Activated B cell treated with CpG ODN at 0.5 μM for 24 hours (primary cell): ENCODE results near the gene CAMK4. TPM values are rescaled to one million over a fixed set of nuclear protein-coding genes. Genes with fewer than 3 reads are reported as not detected.
A peak's percentile ranks its signal among the peaks of the same experiment; 100 is the strongest.

ENCODE experiments used
- ATAC-seq: fragments of 200-7000 bp; cut with Tn5 transposase; one replicate; pipeline ENCODE4 v1.10.0; 2021; ENCODE audit warnings: low read depth, mild to moderate bottlenecking, moderate library complexity
- CTCF ChIA-PET: fragments of 350-600 bp; sonication (Branson Sonifier 250); formaldehyde crosslinking; loops from one replicate; lab custom pipeline; 2021; ENCODE audit warnings: antibody characterized with exemption; lab: Charles Lee
- POLR2A ChIA-PET: fragments of 350-600 bp; sonication (Branson Sonifier 250); formaldehyde crosslinking; loops from one replicate; lab custom pipeline; 2021; ENCODE audit warnings: antibody characterized with exemption; lab: Charles Lee
- DNase-seq: peaks from one replicate; pipeline ENCODE4 v3.0.0; 2022
- H3K27ac Mint-ChIP-seq: one replicate; pipeline ENCODE4 v1.8.0; 2020; ENCODE audit warnings: mixed read lengths
- H3K27me3 Mint-ChIP-seq: one replicate; pipeline ENCODE4 v1.8.0; 2021; ENCODE audit warnings: mixed read lengths
- H3K36me3 Mint-ChIP-seq: one replicate; pipeline ENCODE4 v1.8.0; 2021; ENCODE audit warnings: low read depth, mixed read lengths
- H3K4me1 Mint-ChIP-seq: one replicate; pipeline ENCODE4 v1.8.0; 2021; ENCODE audit warnings: mixed read lengths
- H3K4me3 Mint-ChIP-seq: one replicate; pipeline ENCODE4 v1.8.0; 2020; ENCODE audit warnings: mild to moderate bottlenecking, mixed read lengths
- H3K9me3 Mint-ChIP-seq: one replicate; pipeline ENCODE4 v1.8.0; 2020; ENCODE audit warnings: mixed read lengths
- CTCF ChIP-seq: fragments of 200-600 bp; IDR thresholded peaks from one replicate; pipeline ENCODE4 v1.8.0; 2022; ENCODE audit warnings: antibody characterized with exemption, mild to moderate bottlenecking
- intact Hi-C: fragments of 100-400 bp; cut with micrococcal nuclease; formaldehyde crosslinking; loops from one replicate; pipeline ENCODE4 v1.15.1; 2024
- total RNA-seq: library from RNA; stranded (reverse); gene quantifications from 2 replicates; pipeline ENCODE4 v1.2.3, GENCODE V29; 2022

CAMK4 gene
- total RNA-seq, 1 donor from 2014 or later, result 6.3 TPM

GRCh38 chr5:111228520-111229220 lies 4.5 kb downstream of the CAMK4 start:
- no peak overlapping the region for H3K4me3 Mint-ChIP-seq
- intact Hi-C loops, result loop anchor here (5.0 kb wide), 1 partner anchor 136 kb away; the partner anchor contains the start of gene WDR36
- no peak for TF ChIP-seq CTCF
- DNase-seq, result no peak
- no peaks in the 10 kb centered on the region for H3K36me3 Mint-ChIP-seq
- peaks cover 32% of the 10 kb centered on the region for H3K4me1 Mint-ChIP-seq
- ChIA-PET POLR2A (no interaction called here), CTCF (no interaction called here)
- no peaks in the 10 kb centered on the region for H3K9me3 Mint-ChIP-seq
- no peak for ATAC-seq
- peaks cover 13% of the 10 kb centered on the region for H3K27me3 Mint-ChIP-seq
- peak overlapping the region; percentile 18 for H3K27ac Mint-ChIP-seq

GRCh38 chr5:111229221-111229835 lies 5.1 kb downstream of the CAMK4 start:
- ChIA-PET POLR2A (no interaction called here), CTCF (no interaction called here)
- DNase-seq (no peak), ATAC-seq (no peak)
- intact Hi-C loops, result loop anchor here (5.0 kb wide), 1 partner anchor 137 kb away; the partner anchor contains the start of gene WDR36
- H3K36me3 Mint-ChIP-seq, result no peaks in the 10 kb centered on the region
- H3K27ac Mint-ChIP-seq, result peak overlapping the region; percentile 18
- no peak overlapping the region for H3K4me3 Mint-ChIP-seq
- H3K4me1 Mint-ChIP-seq, result peaks cover 34% of the 10 kb centered on the region
- H3K9me3 Mint-ChIP-seq, result no peaks in the 10 kb centered on the region
- H3K27me3 Mint-ChIP-seq, result peaks cover 13% of the 10 kb centered on the region
- no peak for TF ChIP-seq CTCF

- DNase-seq, result no peak
- H3K4me1 Mint-ChIP-seq, result peaks cover 28% of the 10 kb centered on the region
- no peaks in the 10 kb centered on the region for H3K36me3 Mint-ChIP-seq
- ATAC-seq, result no peak
- intact Hi-C loops, result loop anchor here (5.0 kb wide), 1 partner anchor 138 kb away; the partner anchor contains the start of gene WDR36
- no peak overlapping the region for H3K27ac Mint-ChIP-seq
- peaks cover 8% of the 10 kb centered on the region for H3K27me3 Mint-ChIP-seq
- no peak overlapping the region for H3K4me3 Mint-ChIP-seq
- no peak for TF ChIP-seq CTCF
- ChIA-PET POLR2A (no interaction called here), CTCF (interaction anchor here (1.4 kb wide), 2 partner anchors 10 to 72 kb away, joined by 3 read pairs; no protein-coding TSS in a partner anchor)
- no peaks in the 10 kb centered on the region for H3K9me3 Mint-ChIP-seq
These were observed 6.0 kb downstream of the CAMK4 start for GRCh38 chr5:111229871-111230810.

GRCh38 chr5:111231119-111231518 lies 6.9 kb downstream of the CAMK4 start:
- Mint-ChIP-seq H3K27me3 (peaks cover 5% of the 10 kb centered on the region), H3K27ac (no peak overlapping the region), H3K4me1 (peaks cover 25% of the 10 kb centered on the region), H3K4me3 (no peak overlapping the region), H3K36me3 (no peaks in the 10 kb centered on the region), H3K9me3 (no peaks in the 10 kb centered on the region)
- ATAC-seq (no peak), DNase-seq (no peak)
- intact Hi-C loops, result no loop called here
- no peak for TF ChIP-seq CTCF
- ChIA-PET POLR2A (no interaction called here), CTCF (interaction anchor here (1.4 kb wide), 2 partner anchors 9 to 73 kb away, joined by 3 read pairs; no protein-coding TSS in a partner anchor)
